ENCODE data around the gene TMCO4. TPM values are rescaled to one million over a fixed set of nuclear protein-coding genes. Genes with fewer than 3 reads are reported as not detected.
A peak's percentile ranks its signal among the peaks of the same experiment; 100 is the strongest.

The TMCO4 gene
- total RNA-seq, 1 donor from 2014 or later: 18.7 TPM

DNA sequence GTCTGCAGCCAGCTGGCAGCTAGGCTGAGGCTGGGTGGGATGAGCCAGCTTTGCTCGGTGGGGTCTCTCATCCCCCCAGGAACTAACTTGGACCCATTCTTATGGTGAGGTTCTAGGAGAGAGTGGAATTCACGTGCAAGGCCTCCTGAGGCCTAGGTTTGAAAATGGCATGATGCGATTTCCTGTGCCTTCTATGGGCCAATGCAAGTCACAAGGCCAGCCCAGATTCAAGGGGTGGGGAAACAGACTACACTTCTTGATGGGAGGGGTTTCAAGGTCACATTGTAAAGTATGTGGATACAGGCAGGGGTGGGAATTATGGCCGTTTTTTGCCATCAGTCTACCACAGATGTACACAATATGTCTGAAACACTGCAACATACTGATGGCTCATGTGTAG is 86.8 kb downstream of the TMCO4 start:
- no peak for ATAC-seq

DNA sequence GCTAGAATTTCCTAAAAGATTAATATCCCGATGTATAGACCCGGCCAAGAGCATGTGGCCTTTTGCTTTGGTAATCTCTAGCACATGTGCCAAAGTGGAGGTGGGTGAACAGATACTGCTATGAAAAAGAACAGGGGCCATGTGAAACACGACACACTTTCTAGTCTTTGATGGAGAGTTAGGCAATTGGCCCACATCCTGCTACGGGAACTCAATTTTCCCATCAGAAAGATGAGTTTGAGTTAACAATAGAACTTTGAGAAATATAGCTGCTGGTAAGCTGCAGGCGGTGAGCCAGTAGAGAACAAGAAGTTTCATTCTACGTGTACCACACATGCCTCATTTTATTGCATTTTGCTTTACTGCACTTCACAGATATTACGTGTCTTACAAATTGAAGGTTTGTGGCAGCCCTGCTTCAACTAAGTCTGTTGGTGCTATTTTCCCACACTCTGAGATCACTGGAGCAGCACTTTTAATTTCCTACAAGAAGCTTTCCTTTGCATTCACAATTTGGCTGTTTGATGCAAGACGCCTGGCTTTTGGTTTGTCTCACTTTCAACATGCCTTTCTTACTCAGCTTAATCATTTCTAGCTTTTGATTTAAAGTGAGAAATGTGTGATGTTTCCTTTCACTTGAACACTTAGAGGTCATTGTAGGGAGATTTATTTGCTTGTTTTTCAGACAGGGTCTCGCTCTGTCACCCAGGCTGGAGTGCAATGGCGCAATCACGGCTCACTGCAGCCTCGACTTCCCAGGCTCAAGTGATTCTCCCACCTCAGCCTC is 88.7 kb downstream of the TMCO4 start:
- no peak for ATAC-seq

- ATAC-seq: no peak
These were observed 90.4 kb downstream of the TMCO4 start for GRCh38 chr1:19709260-19709793.

DNA sequence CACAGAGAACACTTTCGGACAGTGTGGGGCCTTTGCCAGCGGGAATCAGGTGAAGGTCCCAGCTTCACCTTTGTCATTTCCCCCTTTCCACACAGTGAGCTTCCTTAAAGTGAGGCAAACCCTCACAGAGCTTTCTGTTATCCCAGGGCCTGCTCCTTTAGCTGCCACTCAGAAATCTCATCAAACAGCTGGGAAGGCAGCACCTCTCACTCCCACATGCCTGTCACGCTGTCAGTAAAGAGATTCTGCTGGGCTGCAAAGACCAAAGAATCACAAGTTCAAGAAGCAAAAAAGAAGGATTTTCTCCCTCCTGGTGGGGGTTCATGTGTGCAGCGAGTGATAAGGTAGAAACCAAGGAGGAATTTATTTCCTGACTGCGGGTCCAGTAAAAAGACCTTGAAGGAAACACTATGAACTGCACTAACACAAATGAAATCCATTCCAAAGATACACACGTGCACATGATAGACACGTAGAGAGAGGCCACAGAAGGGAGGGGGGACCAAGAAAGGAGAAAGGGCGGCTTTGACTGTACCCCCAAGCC is 91.1 kb downstream of the TMCO4 start:
- no peak for ATAC-seq

DNA sequence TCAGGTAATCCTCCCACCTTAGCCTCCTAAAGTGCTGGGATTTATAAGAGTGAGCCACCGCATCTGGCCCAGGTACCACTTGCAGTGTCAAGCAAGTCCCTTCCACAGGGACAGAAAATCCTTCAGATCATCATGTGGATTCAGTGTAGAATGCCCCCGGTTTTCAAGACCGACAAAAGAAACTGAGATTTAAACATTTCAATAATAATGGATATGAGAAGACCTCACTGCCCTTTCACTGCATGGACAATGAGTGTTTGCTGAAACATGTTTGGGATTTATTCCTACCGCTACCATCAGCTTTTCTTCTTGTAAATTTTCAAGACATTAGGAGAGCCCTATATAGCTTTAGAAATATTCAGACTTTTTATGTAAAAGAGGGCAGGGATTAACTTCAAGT is 93.6 kb downstream of the TMCO4 start:
- ATAC-seq: no peak

DNA sequence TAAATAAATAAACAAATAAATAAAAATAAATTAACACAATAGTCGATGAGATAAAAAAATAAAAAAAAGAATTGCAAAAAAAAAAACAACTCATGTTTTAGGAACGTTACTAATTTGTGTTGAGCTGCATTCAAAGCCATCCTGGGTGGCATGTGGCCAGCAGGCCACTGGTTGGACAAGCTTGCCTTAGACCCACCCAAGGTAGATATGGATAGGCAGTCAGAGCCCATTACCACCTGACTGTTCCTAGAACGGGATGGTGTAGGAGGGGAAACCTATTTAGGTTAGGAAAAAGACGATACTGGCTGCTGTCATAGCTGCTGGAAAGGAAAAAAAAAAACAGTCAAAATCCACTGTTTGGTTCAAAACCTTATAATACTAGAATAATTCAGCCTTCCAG is 94.3 kb downstream of the TMCO4 start:
- ATAC-seq: no peak

- ATAC-seq: peak; percentile 91
These were observed 95.2 kb downstream of the TMCO4 start for GRCh38 chr1:19704247-19705113.

GRCh38 chr1:19703280-19703679 is 96.4 kb downstream of the TMCO4 start:
- ATAC-seq: no peak

- no peak for ATAC-seq
These were observed 99.5 kb downstream of the TMCO4 start for GRCh38 chr1:19700079-19700777.

- ATAC-seq: no peak
These were observed 101.5 kb downstream of the TMCO4 start for GRCh38 chr1:19698181-19698580.

DNA sequence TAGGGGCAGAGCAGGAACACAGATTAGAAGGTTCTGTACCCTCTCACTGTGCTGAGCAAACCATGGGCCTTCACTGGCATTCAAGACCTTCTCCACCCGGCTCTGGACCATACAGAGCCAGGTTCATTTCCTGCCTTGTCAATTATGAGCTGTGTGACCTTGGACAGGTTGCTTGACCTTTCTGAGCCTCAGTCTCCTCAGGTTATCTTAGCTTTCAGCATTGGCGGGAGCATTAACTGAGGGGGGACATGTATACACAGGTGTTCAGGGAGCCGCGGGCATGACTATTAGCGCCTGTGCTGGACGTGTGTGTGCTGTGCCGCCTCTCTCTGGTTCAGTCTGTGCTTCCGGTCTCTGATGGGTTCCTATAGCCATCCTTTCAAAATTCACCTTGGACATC is 102.9 kb downstream of the TMCO4 start:
- ATAC-seq: no peak

GRCh38 chr1:19695772-19696171 is 103.9 kb downstream of the TMCO4 start:
- no peak for ATAC-seq

GRCh38 chr1:19694298-19694697 is 105.4 kb downstream of the TMCO4 start:
- no peak for ATAC-seq

DNA sequence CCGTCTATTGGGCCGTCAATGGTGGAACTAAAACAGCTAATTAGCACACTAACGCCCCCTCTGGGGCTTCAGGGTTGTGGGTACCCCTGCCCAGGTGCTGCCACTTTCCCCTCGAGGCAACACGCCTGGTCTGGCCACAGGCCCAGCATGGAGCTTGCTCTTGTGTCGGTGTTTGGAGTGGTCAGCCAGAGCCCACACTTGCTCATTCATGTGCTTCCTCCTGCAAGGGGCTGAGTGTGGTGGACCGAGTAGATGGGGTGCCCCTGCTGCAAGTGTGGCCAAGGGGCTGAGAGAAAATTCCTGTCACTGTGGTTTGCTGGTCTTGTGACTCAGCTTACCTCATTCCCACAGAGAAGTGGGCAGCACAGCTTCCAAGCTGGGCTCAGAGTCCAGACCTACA is 109.4 kb downstream of the TMCO4 start:
- no peak for ATAC-seq

GRCh38 chr1:19689856-19690255 is 109.9 kb downstream of the TMCO4 start:
- no peak for ATAC-seq

- no peak for ATAC-seq
These were observed 110.5 kb downstream of the TMCO4 start for GRCh38 chr1:19689085-19689757.

DNA sequence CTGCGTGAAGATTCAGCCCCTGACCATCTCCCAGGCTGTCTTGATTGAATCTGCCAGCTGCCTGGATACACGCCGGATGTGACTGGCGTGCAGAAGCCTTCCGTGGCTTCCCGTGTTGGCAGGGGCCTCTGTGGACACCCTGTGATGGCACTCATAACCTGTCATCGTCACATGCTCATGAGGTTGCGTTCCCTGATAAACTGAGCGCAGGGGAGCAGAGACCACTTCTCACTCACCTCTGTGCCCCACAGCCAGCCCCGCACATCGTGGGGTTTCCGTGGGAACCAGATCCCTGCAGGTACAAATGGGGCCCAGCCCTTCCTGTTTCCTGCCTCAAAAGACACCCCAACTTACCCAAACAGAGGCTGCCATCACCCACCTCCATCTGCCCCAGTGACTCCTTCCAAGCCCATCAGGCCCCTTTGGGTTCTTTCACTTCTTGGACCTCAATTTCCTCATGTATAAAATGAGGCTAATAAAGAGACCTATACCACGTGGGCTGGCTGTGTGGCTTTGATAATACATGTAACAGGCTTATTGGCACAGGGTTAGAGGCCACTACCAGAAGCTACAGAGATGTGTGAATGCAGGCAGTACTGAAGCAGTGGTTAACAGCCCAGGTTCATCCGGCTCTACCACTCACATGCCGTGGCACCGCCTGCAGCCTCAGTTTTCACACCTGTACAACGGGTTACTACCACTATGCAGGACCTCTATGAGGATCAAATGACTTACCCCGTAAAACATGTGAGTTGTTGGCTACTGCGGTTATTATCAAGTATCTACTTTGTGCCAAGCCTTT is 111.5 kb downstream of the TMCO4 start:
- ATAC-seq: no peak

DNA sequence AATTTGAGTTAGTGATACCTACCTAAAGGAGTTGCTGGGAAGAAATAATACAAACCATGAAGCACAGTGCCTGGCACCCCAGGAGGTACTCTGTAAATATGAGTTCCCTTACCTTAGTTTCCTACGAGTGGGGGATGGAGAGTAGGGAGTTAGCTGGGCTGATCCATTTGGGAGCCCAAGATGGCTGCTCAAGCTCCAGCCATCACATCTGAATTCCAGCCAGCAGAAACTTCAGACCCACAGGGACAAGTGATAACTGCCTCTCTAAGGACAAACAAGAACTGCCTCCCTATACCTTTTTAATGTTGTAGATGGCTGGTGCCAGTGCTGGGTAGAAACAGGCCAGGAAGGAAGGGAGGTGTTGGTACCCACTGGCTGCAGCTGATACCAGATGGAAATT is 112.3 kb downstream of the TMCO4 start:
- no peak for ATAC-seq

DNA sequence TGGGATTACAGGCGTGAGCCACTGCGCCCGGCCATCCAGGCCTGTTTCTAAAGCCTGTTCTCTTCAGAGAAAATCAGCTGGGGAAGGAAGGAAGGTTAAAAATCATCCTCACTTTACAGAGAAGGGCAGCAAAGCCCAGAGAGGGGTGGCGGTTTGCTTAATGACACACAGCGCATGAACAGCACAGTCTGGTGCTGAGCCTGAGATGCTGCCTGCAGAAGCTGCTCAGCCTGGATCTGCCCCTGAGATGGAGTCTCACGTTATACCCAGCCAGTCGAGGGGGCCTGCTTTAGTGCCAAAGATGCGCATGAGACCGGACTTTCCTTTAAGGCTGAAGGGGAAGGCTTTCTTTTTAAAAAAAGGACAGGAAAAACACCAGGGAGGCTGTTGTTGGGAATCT is 113.7 kb downstream of the TMCO4 start:
- no peak for ATAC-seq

- no peak for ATAC-seq
These were observed 115.0 kb downstream of the TMCO4 start for GRCh38 chr1:19684677-19685076.

DNA sequence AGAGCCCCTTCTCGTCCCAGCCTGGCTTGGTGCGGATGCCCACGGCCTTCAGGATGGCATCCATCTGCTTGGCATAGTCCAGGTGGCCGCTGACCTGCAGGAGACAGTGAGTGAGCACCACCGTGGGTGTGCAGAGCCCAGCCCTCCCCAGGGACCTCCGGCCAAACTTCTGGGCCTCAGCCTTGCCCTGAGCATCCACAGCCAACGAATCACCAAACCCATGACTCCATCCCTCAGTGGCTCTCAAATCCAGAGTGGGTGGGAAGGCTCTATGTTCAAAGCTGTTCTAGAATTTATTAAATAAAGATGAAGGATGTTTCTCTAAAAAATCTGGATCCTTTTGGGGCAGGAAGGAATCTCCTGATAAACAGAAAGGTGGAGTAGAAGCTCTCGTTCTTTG is 116.4 kb downstream of the TMCO4 start:
- no peak for ATAC-seq

Measured in esophagus mucosa (tissue), 1 donor.